HCT116 (cell line): Measurements from ENCODE around the gene MYOM1.

ENCODE experiments used
- CEBPB ChIP-seq: IDR thresholded peaks from 2 replicates; pipeline ENCODE4 v1.6.1; 2012; ENCODE audit warnings: low read depth
- EZH2 ChIP-seq: fragments of 200-600 bp; sonication (generic); IDR thresholded peaks from 2 replicates; pipeline ENCODE4 v1.6.1; 2017; ENCODE audit warnings: antibody characterized with exemption, mixed run types
- POLR2A ChIP-seq: IDR thresholded peaks from 2 replicates; pipeline ENCODE4 v1.7.0; 2011; ENCODE audit warnings: borderline replicate concordance; ENCODE audit not compliant: insufficient read depth, insufficient read length; ENCODE audit errors: extremely low read depth
- ZNF274 ChIP-seq: fragments of 200-500 bp; sonication (Bioruptor generic); IDR thresholded peaks from 2 replicates; pipeline ENCODE4 v1.6.1; 2014; ENCODE audit warnings: mild to moderate bottlenecking, low read depth, low read length, inconsistent platforms
- TF ChIP-seq, protein P1 (sequence below), 3 experiments: fragments of 200-600 bp in 1 of 3; sonication (generic) in 1 of 3; IDR thresholded peaks in 2 of 3; conservative IDR thresholded peaks in 1 of 3; 2 replicates each; pipeline ENCODE4 v1.5.1; 2012 to 2017; ENCODE audit warnings: low read depth in 2 of 3, low read length in 2 of 3, antibody characterized with exemption in 1 of 3, borderline replicate concordance in 1 of 3, control low read depth in 1 of 3, mild to moderate bottlenecking in 1 of 3, mixed read lengths in 1 of 3, mixed run types in 1 of 3, moderate library complexity in 1 of 3; ENCODE audit not compliant: insufficient read depth in 1 of 3

DNA sequence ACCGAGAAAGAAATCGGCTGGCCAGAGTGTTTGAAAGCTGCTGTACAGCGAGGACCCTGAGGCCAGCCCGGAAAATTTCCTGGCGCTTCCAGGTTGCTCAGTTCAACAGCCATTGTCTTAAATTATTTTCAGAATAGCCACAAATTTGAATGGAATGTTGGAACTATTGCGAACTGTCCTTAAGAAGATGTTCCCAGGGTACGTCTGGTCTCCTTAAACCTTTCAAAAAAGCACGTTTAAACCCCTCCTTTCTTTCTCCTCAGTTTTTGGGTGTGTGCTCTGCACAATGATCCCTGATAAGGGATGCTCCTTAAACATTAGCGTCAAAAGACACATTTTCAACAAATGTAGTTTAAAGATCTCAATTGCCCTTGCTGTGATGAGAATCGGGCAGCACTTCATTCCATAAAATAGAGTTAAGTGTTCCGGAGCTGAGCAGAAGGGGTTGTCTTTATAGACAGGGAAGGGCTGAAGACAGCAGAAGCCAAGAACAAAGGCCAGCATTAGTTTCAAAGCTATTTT, 192.3 kb downstream of the MYOM1 start:
- TF ChIP-seq, protein P1, sequence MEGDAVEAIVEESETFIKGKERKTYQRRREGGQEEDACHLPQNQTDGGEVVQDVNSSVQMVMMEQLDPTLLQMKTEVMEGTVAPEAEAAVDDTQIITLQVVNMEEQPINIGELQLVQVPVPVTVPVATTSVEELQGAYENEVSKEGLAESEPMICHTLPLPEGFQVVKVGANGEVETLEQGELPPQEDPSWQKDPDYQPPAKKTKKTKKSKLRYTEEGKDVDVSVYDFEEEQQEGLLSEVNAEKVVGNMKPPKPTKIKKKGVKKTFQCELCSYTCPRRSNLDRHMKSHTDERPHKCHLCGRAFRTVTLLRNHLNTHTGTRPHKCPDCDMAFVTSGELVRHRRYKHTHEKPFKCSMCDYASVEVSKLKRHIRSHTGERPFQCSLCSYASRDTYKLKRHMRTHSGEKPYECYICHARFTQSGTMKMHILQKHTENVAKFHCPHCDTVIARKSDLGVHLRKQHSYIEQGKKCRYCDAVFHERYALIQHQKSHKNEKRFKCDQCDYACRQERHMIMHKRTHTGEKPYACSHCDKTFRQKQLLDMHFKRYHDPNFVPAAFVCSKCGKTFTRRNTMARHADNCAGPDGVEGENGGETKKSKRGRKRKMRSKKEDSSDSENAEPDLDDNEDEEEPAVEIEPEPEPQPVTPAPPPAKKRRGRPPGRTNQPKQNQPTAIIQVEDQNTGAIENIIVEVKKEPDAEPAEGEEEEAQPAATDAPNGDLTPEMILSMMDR (IDR thresholded peaks at IDR 0.05 in 2 of 3, conservative IDR thresholded peaks at IDR 0.05 in 1 of 3; ENCODE audit: borderline replicate concordance in 1 of 3, insufficient read depth in 1 of 3, low read depth in 2 of 3, low read length in 2 of 3), result no peak
- TF ChIP-seq CEBPB (no peak), EZH2 (no peak), ZNF274 (no peak), POLR2A (no peak)
